NCI-H2081 treated with DMSO at 0.1 percent for 48 hours (cell line): Measurements from ENCODE around the gene MRPL30.
"Not testable (repeated sequence)": the region's sequence is repeated elsewhere in the genome, so short reads cannot be mapped to it uniquely, and the experiment has no call there.

ENCODE experiments used
- DNase-seq: peaks from one replicate; lab custom pipeline; 2025; lab: John Stamatoyannopoulos, UW

MRPL30 gene

DNA sequence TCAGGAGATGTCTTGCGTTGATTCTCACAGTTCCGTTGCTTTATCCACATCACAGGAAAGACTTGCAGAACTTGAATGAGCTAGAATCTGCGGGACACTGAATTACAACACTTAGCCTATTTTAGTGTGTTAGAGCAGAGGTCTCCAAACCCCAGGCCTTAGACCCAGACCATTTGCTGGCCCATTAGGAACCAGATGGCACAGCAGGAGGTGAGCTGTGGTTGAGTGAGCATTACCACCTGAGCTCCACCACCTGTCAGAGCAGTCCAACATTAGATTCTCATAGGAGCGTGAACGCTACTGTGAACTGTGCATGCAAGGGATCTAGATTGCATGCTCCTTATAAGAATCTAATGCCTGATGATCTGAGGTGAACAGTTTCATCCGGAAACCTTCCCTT lies 3.8 kb downstream of the MRPL30 start:
- DNase-seq = no peak

- DNase-seq = no peak
Measured at GRCh38 chr2:99187011-99187410, 6.0 kb downstream of the MRPL30 start.

DNA sequence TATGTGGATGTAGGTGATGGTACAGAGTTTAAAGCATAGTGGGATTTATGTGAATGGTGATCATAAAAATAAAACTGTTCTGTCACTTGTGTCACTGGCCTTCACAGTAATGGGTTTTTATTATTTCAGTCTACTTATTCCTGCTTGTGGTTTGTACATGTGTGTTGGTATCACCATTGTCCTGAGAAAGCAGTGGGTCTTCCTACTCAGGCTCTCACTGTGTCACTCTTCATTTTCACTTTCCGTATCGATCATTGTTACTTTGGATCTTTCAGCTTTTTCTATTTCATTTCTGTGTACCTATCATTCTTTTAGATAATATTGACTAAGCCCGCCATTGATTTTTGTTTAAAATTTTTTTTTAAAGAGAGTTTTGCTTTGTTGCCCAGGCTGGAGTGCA lies 7.4 kb downstream of the MRPL30 start:
- no peak for DNase-seq

GRCh38 chr2:99190548-99190947 lies 9.6 kb downstream of the MRPL30 start:
- no peak for DNase-seq

DNA sequence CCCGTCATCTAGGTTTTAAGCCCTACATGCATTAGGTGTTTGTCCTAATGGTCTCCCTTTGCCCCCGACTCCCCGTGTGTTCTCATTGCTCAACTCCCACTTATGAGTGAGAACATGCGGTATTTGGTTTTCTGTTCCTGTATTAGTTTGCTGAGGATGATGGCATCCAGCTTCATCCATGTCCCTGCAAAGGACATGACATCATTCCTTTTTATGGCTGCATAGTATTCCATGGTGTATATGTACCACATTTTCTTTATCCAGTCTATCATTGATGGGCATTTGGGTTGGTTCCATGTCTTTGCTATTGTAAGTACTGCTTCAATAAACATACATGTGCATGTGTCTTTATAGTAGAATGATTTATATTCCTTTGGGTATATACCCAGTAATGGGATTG lies 11.4 kb downstream of the MRPL30 start:
- DNase-seq = not testable (repeated sequence)

DNA sequence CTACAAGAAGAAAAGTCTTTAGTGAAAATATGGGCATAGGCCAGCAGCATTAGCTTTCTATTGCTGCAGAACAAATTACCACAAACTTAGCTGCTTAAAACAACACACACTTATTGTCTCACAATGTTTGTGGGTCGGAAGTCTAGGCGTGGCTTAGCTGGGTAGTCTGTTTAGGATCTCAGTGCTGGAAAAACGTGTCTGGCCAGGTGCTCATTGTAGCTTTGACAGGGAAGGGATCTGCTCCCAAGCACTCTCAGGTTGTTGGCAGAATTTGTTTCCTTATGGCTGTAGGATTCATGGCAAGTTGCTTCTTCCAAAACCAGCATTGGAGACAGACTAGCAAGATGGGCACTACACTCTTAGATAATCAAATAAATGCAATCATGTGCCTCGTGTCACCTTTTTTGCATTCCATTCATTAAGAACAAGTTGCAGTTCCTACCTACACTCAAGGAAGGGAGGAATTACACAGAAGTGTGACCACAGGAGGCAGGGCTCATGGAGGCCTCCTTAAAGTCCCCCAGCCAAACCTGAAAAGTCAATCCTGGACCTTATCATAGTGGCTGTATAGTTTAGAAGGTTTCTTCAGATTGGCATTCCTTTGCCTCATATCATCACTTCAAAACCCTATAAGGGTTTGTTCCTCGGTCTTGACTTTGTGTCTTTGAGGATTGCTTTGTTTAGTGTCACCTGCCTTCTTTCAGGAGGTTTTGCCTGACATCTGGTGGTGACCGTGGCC lies 17.3 kb downstream of the MRPL30 start:
- DNase-seq = no peak

- DNase-seq = no peak
Measured at GRCh38 chr2:99200076-99200800, 19.3 kb downstream of the MRPL30 start.

GRCh38 chr2:99201959-99202678 lies 21.1 kb downstream of the MRPL30 start:
- no peak for DNase-seq

DNA sequence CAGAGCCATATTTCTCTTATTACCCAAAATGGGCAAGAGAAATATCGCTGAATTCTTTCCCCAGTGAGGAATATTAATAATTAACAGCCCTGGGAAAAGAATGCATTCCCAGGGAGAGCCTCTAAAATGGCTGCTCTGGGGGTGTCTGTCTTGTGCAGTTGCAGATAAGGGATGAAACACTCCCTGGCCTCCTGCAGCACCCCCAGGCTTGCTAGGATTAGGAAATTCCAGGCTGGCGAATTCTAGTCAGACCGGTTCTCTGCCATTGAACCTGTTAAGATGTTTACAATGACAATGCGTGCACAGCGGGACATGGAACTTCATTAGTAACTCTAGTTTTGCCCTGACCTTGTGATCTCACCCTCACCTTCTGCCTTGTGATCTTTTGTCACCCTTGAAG lies 24.5 kb downstream of the MRPL30 start:
- DNase-seq = no peak

DNA sequence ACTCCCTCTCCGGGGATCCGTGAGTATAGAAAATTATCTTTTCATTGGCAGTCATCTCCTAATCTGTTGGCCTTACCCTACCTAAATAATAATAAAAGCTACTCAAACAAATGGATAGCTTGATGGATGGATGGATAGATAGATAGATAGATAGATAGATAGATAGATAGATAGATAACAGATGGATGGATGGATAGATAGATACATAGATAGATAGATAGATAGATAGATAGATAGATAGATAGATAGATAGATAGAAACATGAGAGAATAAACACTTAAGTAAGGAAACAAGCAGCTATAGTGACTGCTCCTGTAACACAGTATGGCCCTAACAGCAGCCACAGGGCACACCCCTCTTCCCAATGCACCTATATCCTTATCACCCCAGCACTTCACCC lies 35.1 kb downstream of the MRPL30 start:
- no peak for DNase-seq

DNA sequence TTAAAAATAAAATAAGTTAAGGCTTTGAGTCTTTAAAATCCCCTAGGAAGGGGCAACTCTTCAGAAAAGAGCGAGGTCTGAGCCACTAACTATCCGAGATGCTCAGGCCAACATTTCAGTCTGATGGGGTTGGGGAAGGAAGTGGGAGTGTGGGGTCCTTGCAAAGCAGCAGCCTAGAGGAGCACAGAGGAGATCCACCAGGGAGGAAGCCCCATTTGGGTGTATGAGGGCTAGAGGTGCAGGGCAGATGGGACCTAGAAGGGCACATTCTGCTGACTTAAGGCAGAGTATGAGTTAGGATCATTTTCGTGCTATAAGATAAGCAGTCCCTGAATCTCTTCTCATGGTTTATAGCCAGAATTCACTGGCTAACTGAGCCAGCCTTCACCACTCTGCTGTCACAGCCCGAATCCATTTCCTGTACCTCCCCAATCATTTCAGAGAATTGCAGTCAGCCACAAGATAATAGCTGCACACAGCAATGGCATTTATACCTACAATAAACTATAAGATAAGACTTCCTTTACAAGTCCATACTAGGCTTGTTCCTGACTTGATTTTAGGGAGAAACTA lies 37.0 kb downstream of the MRPL30 start:
- DNase-seq = no peak

- not testable (repeated sequence) for DNase-seq
Measured at GRCh38 chr2:99233177-99233576, 52.2 kb downstream of the MRPL30 start.

- no peak for DNase-seq
Measured at GRCh38 chr2:99238599-99238998, 57.6 kb downstream of the MRPL30 start.

DNA sequence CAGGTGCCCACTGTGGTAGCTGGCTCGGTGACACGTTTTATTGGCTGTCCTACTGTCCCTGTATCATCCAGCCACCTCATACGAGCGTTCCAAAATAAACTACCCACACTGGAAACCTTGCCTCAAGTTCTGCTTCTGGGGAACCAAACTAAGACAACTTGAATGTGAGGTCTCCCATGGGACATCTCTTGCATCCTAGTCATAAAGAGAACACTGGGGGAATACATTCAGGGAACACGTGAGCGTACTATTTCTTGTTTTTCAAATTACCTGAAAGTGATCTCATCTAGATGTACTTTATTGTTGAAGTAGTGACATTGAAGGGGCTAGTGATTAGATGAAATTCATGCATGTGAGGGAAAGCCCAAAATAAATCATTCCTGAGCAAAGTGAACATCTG lies 59.4 kb downstream of the MRPL30 start:
- no peak for DNase-seq

DNA sequence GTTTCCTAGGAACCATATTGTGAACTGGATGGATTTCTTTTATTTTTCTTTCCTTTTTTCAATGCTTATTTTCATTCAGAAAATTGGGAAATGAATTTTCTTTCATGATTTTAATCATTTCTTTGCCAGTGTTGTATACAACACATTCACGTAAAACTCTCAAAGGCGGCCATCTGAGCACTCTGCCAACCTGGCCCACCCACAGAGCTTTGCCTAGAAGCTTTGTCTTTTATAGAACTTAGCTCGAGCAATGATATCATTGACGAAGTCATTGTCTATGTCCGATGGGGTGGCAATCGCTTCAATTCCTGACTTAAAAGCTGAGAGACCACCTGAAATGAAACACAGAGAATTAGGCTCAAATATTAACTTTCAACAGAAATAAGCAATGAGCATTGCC lies 61.2 kb downstream of the MRPL30 start:
- DNase-seq = no peak
